Spleen (tissue), 11 donors: Measurements from ENCODE around the gene CHAMP1. TPM values are rescaled to one million over a fixed set of nuclear protein-coding genes. Genes with fewer than 3 reads are reported as not detected.

Experiments
- DNase-seq: peaks from one replicate; pipeline ENCODE4 v3.0.0-alpha.2; 2020
- H3K27ac ChIP-seq, 8 donors: fragments of 200-600 bp; sonication (generic) in 7 of 8; 1 replicate in 4 of 8; 2 replicates in 4 of 8; pipeline versions ENCODE4 v1.5.0 to v1.8.0; 2016 to 2021; ENCODE audit warnings: inconsistent platforms in 4 of 8, mild to moderate bottlenecking in 4 of 8, moderate library complexity in 1 of 8
- H3K27me3 ChIP-seq, 7 donors: fragments of 200-600 bp; sonication (generic) in 6 of 7; replicated peaks in 1 of 7; 1 replicate in 4 of 7; 2 replicates in 3 of 7; pipeline versions ENCODE4 v1.5.0 to v1.8.0; 2016 to 2021; ENCODE audit warnings: inconsistent platforms in 3 of 7, mild to moderate bottlenecking in 1 of 7
- H3K36me3 ChIP-seq, 6 donors: fragments of 200-600 bp; sonication (generic) in 5 of 6; 1 replicate in 4 of 6; 2 replicates in 2 of 6; pipeline versions ENCODE4 v1.5.0 to v1.8.0; 2016 to 2021; ENCODE audit warnings: inconsistent platforms in 2 of 6
- H3K4me1 ChIP-seq, 6 donors: fragments of 200-600 bp; sonication (generic) in 5 of 6; 1 replicate in 3 of 6; 2 replicates in 3 of 6; pipeline versions ENCODE4 v1.5.0 to v1.8.0; 2016 to 2021; ENCODE audit warnings: inconsistent platforms in 3 of 6
- H3K4me3 ChIP-seq, 8 donors: fragments of 200-600 bp; sonication (generic) in 7 of 8; 1 replicate in 4 of 8; 2 replicates in 4 of 8; pipeline versions ENCODE4 v1.5.0 to v1.8.0; 2016 to 2021; ENCODE audit warnings: inconsistent platforms in 4 of 8, mild to moderate bottlenecking in 4 of 8, moderate library complexity in 2 of 8
- H3K9me3 ChIP-seq, 8 donors: fragments of 200-600 bp; sonication (generic) in 7 of 8; 1 replicate in 4 of 8; 2 replicates in 4 of 8; pipeline versions ENCODE4 v1.5.0 to v1.8.0; 2016 to 2021; ENCODE audit warnings: inconsistent platforms in 4 of 8
- CTCF ChIP-seq, 11 experiments: fragments of 200-600 bp in 7 of 11; fragments of 450-650 bp in 4 of 11; sonication (generic) in 4 of 11; IDR thresholded peaks in 8 of 11; conservative IDR thresholded peaks in 3 of 11; 1 replicate in 7 of 11; 2 replicates in 4 of 11; pipeline versions ENCODE4 v1.4.0 to v1.8.0; 2016 to 2021; ENCODE audit warnings: antibody characterized with exemption in 11 of 11, inconsistent platforms in 4 of 11, mild to moderate bottlenecking in 1 of 11
- POLR2A ChIP-seq, 3 donors: fragments of 450-650 bp; IDR thresholded peaks; one replicate each; pipeline ENCODE4 v1.5.1; 2017; ENCODE audit warnings: antibody characterized with exemption in 3 of 3, mild to moderate bottlenecking in 1 of 3
- POLR2AphosphoS5 ChIP-seq, 3 donors: sonication (generic); formaldehyde crosslinking; IDR thresholded peaks; one replicate each; pipeline ENCODE4 v1.5.1; 2017; ENCODE audit warnings: antibody characterized with exemption in 3 of 3
- WGBS, 5 donors: extraction: QIAGEN DNeasy Blood & Tissue Kit in 3 of 5; methylation state at CpG; one replicate each; pipeline versions ENCODE4 v1.1.5 to v1.1.7; 2013 to 2018; 5-methylcytosine and 5-hydroxymethylcytosine counted together
- intact Hi-C: fragments of 100-400 bp; cut with DNase I; formaldehyde crosslinking; loops from one replicate; pipeline ENCODE4 v1.15.0; 2023; ENCODE audit warnings: low total_unique reads
- polyA plus RNA-seq, 3 donors: library from polyadenylated mRNA; stranded (reverse); fragments of 200-250 nt; gene quantifications; one replicate each; pipeline ENCODE4 v1.2.1, GENCODE V29; 2013
- total RNA-seq, 7 donors: library from RNA; depleted of rRNA in 3 of 7; stranded (reverse); fragments of >200 nt in 3 of 7; fragmentation: NEBNext Ultra II Directional in 4 of 7; extraction: Animal tissue kit (Norgen Biotek cat#: 25700) in 4 of 7; gene quantifications; one replicate each; pipeline versions ENCODE4 v1.1.0 to v1.2.1, GENCODE V29; 2016 to 2021
- donor health status: healthy with polysubstance abuse.
- donor health status: DM: no; HTN: no; CAD: no; lungs with moderate emphysema.
- donor health status: DM: no; HTN: no; CAD: no.
- donor health status: Bipolar disorder and iron deficiency.
- donor health status: healthy.
- donor health status: DM: no; HTN: no; CAD: no.
- donor health status: DM: yes; HTN: yes; CAD: no.

The CHAMP1 gene
- total and polyA plus RNA-seq, 10 donors: 3.8 to 49.8 (median 22.0) TPM

GRCh38 chr13:114309086-114309485 lies 5.2 kb upstream of the CHAMP1 start:
- no peak for DNase-seq
- 98 to 100% (median 98%) methylated on average over 2 of the region's 2 CpGs for WGBS, 5 donors
- H3K9me3 ChIP-seq: no peaks in the 10 kb centered on the region
- peaks cover 0 to 30% (median 18%) of the 10 kb centered on the region in 6 donors for H3K36me3 ChIP-seq
- no peak overlapping the region for H3K4me3 ChIP-seq
- no peaks in the 10 kb centered on the region for H3K27me3 ChIP-seq
- intact Hi-C loops: no loop called here
- H3K4me1 ChIP-seq: peaks cover 7 to 14% (median 12%) of the 10 kb centered on the region in 6 donors
- no peak overlapping the region for H3K27ac ChIP-seq
- TF ChIP-seq POLR2A (IDR thresholded peaks at IDR 0.05) (no peak), POLR2AphosphoS5 (IDR thresholded peaks at IDR 0.05) (no peak), CTCF (IDR thresholded peaks at IDR 0.05 in 8 of 11, conservative IDR thresholded peaks at IDR 0.05 in 3 of 11) (no peak)

- H3K27ac ChIP-seq: no peak overlapping the region
- intact Hi-C loops: no loop called here
- no peaks in the 10 kb centered on the region for H3K9me3 ChIP-seq
- no peak overlapping the region for H3K4me3 ChIP-seq
- DNase-seq: peak; percentile 52
- peaks cover 8 to 18% (median 15%) of the 10 kb centered on the region in 6 donors for H3K4me1 ChIP-seq
- WGBS, 5 donors: 89 to 100% (median 93%) methylated on average over 4 to 6 of the region's 6 CpGs
- TF ChIP-seq POLR2A (IDR thresholded peaks at IDR 0.05) (no peak), POLR2AphosphoS5 (IDR thresholded peaks at IDR 0.05) (no peak), CTCF (IDR thresholded peaks at IDR 0.05 in 8 of 11, conservative IDR thresholded peaks at IDR 0.05 in 3 of 11) (no peak)
- no peaks in the 10 kb centered on the region for H3K27me3 ChIP-seq
- peaks cover 0 to 22% (median 11%) of the 10 kb centered on the region in 6 donors for H3K36me3 ChIP-seq
These were observed 4.4 kb upstream of the CHAMP1 start for GRCh38 chr13:114309806-114310410.

- Histone ChIP-seq H3K36me3 (peaks cover 0 to 13% (median 6%) of the 10 kb centered on the region in 6 donors), H3K27me3 (no peaks in the 10 kb centered on the region), H3K27ac (no peak overlapping the region), H3K4me3 (no peak overlapping the region), H3K9me3 (no peaks in the 10 kb centered on the region), H3K4me1 (peaks cover 17 to 29% (median 25%) of the 10 kb centered on the region in 6 donors)
- TF ChIP-seq POLR2AphosphoS5 (IDR thresholded peaks at IDR 0.05) (no peak), CTCF (IDR thresholded peaks at IDR 0.05 in 8 of 11, conservative IDR thresholded peaks at IDR 0.05 in 3 of 11) (no peak), POLR2A (IDR thresholded peaks at IDR 0.05) (no peak)
- intact Hi-C loops: no loop called here
- DNase-seq: no peak
- 89 to 98% (median 91%) methylated on average over 5 of the region's 5 CpGs for WGBS, 5 donors
These were observed 3.3 kb upstream of the CHAMP1 start for GRCh38 chr13:114310956-114311355.

- intact Hi-C loops: no loop called here
- no peak for TF ChIP-seq POLR2AphosphoS5 (IDR thresholded peaks at IDR 0.05)
- no peak for TF ChIP-seq POLR2A (IDR thresholded peaks at IDR 0.05)
- TF ChIP-seq CTCF (IDR thresholded peaks at IDR 0.05 in 8 of 11, conservative IDR thresholded peaks at IDR 0.05 in 3 of 11): no peak
- H3K4me1 ChIP-seq: peaks cover 21 to 33% (median 29%) of the 10 kb centered on the region in 6 donors
- peaks cover 0 to 8% (median 3%) of the 10 kb centered on the region in 6 donors for H3K36me3 ChIP-seq
- H3K27me3 ChIP-seq: no peaks in the 10 kb centered on the region
- no peak overlapping the region for H3K27ac ChIP-seq
- no peak overlapping the region for H3K4me3 ChIP-seq
- DNase-seq: no peak
- H3K9me3 ChIP-seq: no peaks in the 10 kb centered on the region
These were observed 2.9 kb upstream of the CHAMP1 start for GRCh38 chr13:114311387-114311786.
